Mesenchymal stem cell (in vitro differentiated cells and primary cell): ENCODE data around the gene CAMK2D.
A peak's percentile ranks its signal among the peaks of the same experiment; 100 is the strongest.

Experiments
- DNase-seq: peaks from one replicate; pipeline ENCODE4 v3.0.0-alpha.2; 2013
- H2AFZ ChIP-seq: one replicate; pipeline ENCODE4 v1.6.1; 2013; ENCODE audit warnings: low read depth, mild to moderate bottlenecking, control low read depth, inconsistent platforms, low read length, moderate library complexity
- H2AK5ac ChIP-seq: 2 replicates; pipeline ENCODE4 v1.6.1; 2013; ENCODE audit warnings: low read length, moderate library complexity, mild to moderate bottlenecking, inconsistent platforms; ENCODE audit not compliant: severe bottlenecking
- H2BK120ac ChIP-seq: one replicate; pipeline ENCODE4 v1.6.1; 2013; ENCODE audit warnings: low read depth, mild to moderate bottlenecking, inconsistent platforms, low read length, moderate library complexity
- H2BK12ac ChIP-seq, 2 experiments: one replicate each; pipeline ENCODE4 v1.6.1; 2013; ENCODE audit warnings: inconsistent platforms in 2 of 2, low read length in 2 of 2, mild to moderate bottlenecking in 2 of 2, moderate library complexity in 2 of 2, control low read depth in 1 of 2
- H2BK15ac ChIP-seq: one replicate; pipeline ENCODE4 v1.6.1; 2013; ENCODE audit warnings: mild to moderate bottlenecking, low read depth, inconsistent platforms; ENCODE audit not compliant: poor library complexity, severe bottlenecking
- H2BK5ac ChIP-seq: 2 replicates; pipeline ENCODE4 v1.6.1; 2013; ENCODE audit warnings: low read depth, mild to moderate bottlenecking, low read length, control low read depth, inconsistent platforms; ENCODE audit not compliant: poor library complexity, severe bottlenecking
- H3K14ac ChIP-seq, 2 experiments: one replicate each; pipeline ENCODE4 v1.6.1; 2013; ENCODE audit warnings: inconsistent platforms in 2 of 2, low read length in 2 of 2, control low read depth in 1 of 2, mild to moderate bottlenecking in 1 of 2, moderate library complexity in 1 of 2
- H3K18ac ChIP-seq, 2 experiments: one replicate each; pipeline ENCODE4 v1.6.1; 2013; ENCODE audit warnings: inconsistent platforms in 2 of 2, low read length in 2 of 2, control low read depth in 1 of 2, low read depth in 1 of 2, mild to moderate bottlenecking in 1 of 2
- H3K23ac ChIP-seq, 2 experiments: one replicate each; pipeline ENCODE4 v1.6.1; 2013; ENCODE audit warnings: inconsistent platforms in 2 of 2, low read length in 2 of 2, mild to moderate bottlenecking in 2 of 2, moderate library complexity in 2 of 2, control low read depth in 1 of 2
- H3K27ac ChIP-seq: 2 replicates; pipeline ENCODE4 v1.5.1; 2013; ENCODE audit warnings: mild to moderate bottlenecking, moderate library complexity, low read length, control low read depth, inconsistent platforms; ENCODE audit not compliant: poor library complexity, severe bottlenecking
- H3K27me3 ChIP-seq, 2 experiments: 2 replicates each; pipeline versions ENCODE4 v1.6.1 to v1.7.0; 2013; ENCODE audit warnings: low read length in 2 of 2, mild to moderate bottlenecking in 2 of 2, moderate library complexity in 2 of 2, control low read depth in 1 of 2, inconsistent platforms in 1 of 2; ENCODE audit not compliant: control insufficient read depth in 1 of 2, insufficient read depth in 1 of 2
- H3K36me3 ChIP-seq, 2 experiments: 2 replicates each; pipeline versions ENCODE4 v1.6.1 to v1.7.0; 2013; ENCODE audit warnings: low read length in 2 of 2, control low read depth in 1 of 2, inconsistent platforms in 1 of 2, low read depth in 1 of 2, mild to moderate bottlenecking in 1 of 2; ENCODE audit not compliant: insufficient read depth in 2 of 2, control insufficient read depth in 1 of 2
- H3K4ac ChIP-seq, 2 experiments: one replicate each; pipeline ENCODE4 v1.6.1; 2013; ENCODE audit warnings: inconsistent platforms in 2 of 2, low read length in 2 of 2, mild to moderate bottlenecking in 2 of 2, moderate library complexity in 2 of 2, control low read depth in 1 of 2, low read depth in 1 of 2
- H3K4me1 ChIP-seq: 2 replicates; pipeline ENCODE4 v1.6.1; 2013; ENCODE audit warnings: low read depth, low read length, control low read depth; ENCODE audit not compliant: control insufficient read depth, insufficient read depth
- H3K4me2 ChIP-seq: 2 replicates; pipeline ENCODE4 v1.6.1; 2013; ENCODE audit warnings: low read length, mild to moderate bottlenecking, inconsistent platforms; ENCODE audit not compliant: poor library complexity, severe bottlenecking
- H3K4me3 ChIP-seq, 2 experiments: 2 replicates each; pipeline versions ENCODE4 v1.5.1 to v1.7.0; 2013; ENCODE audit warnings: low read length in 2 of 2, mild to moderate bottlenecking in 2 of 2, control low read depth in 1 of 2, low read depth in 1 of 2; ENCODE audit not compliant: insufficient read depth in 1 of 2
- H3K79me1 ChIP-seq: replicated peaks from 2 replicates; pipeline ENCODE4 v1.6.1; 2013; ENCODE audit warnings: mild to moderate bottlenecking, control low read depth, low read length, inconsistent platforms; ENCODE audit not compliant: poor library complexity, severe bottlenecking
- H3K9ac ChIP-seq: 2 replicates; pipeline ENCODE4 v1.7.0; 2013; ENCODE audit warnings: mild to moderate bottlenecking, low read length, moderate library complexity
- H3K9me3 ChIP-seq: 2 replicates; pipeline ENCODE4 v1.7.0; 2013; ENCODE audit warnings: mild to moderate bottlenecking, low read length; ENCODE audit not compliant: control insufficient read depth
- H4K8ac ChIP-seq: one replicate; pipeline ENCODE4 v1.6.1; 2013; ENCODE audit warnings: inconsistent platforms, mild to moderate bottlenecking, low read length, moderate library complexity
- H4K91ac ChIP-seq: one replicate; pipeline ENCODE4 v1.6.1; 2013; ENCODE audit warnings: mild to moderate bottlenecking, low read length, inconsistent platforms
- WGBS: methylation state at CpG from one replicate; pipeline ENCODE4 v1.1.7; 2013; ENCODE audit warnings: mixed read lengths; 5-methylcytosine and 5-hydroxymethylcytosine counted together

CAMK2D gene

GRCh38 chr4:113500424-113500823 is 261.1 kb downstream of the CAMK2D start:
- no peak overlapping the region for H3K23ac ChIP-seq
- no peak overlapping the region for H3K4me3 ChIP-seq
- H3K4me1 ChIP-seq: no peaks in the 10 kb centered on the region
- H3K18ac ChIP-seq: no peak overlapping the region
- DNase-seq: no peak
- H3K4ac ChIP-seq: no peak overlapping the region
- no peak overlapping the region for H2BK15ac ChIP-seq
- no peak overlapping the region for H3K27ac ChIP-seq
- H2BK120ac ChIP-seq: no peak overlapping the region
- no peak overlapping the region for H2AFZ ChIP-seq
- H3K4me2 ChIP-seq: no peak overlapping the region
- 97% methylated on average over 4 of the region's 4 CpGs for WGBS
- no peak overlapping the region for H3K14ac ChIP-seq
- H2BK12ac ChIP-seq: no peak overlapping the region
- no peak overlapping the region for H4K91ac ChIP-seq
- H3K9me3 ChIP-seq: peaks cover 7% of the 10 kb centered on the region
- no peaks in the 10 kb centered on the region for H3K27me3 ChIP-seq
- H3K36me3 ChIP-seq: peaks cover 5 to 98% of the 10 kb centered on the region in 2 experiments
- no peak overlapping the region for H4K8ac ChIP-seq
- H3K9ac ChIP-seq: no peak overlapping the region
- H3K79me1 ChIP-seq: no peaks in the 10 kb centered on the region
- H2AK5ac ChIP-seq: no peak overlapping the region
- no peak overlapping the region for H2BK5ac ChIP-seq

DNA sequence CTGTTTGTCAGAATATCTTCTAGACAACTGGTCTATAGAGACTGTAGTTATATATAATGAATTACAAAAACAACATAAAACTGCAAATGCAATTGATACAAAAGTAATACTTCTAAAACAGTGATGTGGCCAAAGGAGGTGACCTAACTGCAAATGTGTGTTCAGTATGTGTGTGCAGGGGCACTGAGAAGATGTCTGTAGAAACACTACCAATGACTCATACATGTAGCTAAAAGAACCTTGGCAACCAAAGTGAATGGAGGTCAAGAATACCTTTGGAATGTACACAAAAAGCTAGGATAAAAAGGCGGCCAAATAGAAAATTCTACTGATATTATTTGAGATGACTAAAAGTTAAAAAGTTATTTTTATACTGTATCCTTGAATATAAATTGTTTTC is 261.8 kb downstream of the CAMK2D start:
- no peak overlapping the region for H2AFZ ChIP-seq
- H3K4ac ChIP-seq: no peak overlapping the region
- no peak overlapping the region for H4K91ac ChIP-seq
- H2BK12ac ChIP-seq: no peak overlapping the region
- no peak overlapping the region for H2BK120ac ChIP-seq
- H3K4me1 ChIP-seq: no peaks in the 10 kb centered on the region
- no peak overlapping the region for H3K23ac ChIP-seq
- no peak overlapping the region for H2BK15ac ChIP-seq
- H3K27me3 ChIP-seq: no peaks in the 10 kb centered on the region
- H3K14ac ChIP-seq: no peak overlapping the region
- H3K36me3 ChIP-seq: peaks cover 7 to 98% of the 10 kb centered on the region in 2 experiments
- 80% methylated on average over 1 of the region's 1 CpG for WGBS
- no peaks in the 10 kb centered on the region for H3K79me1 ChIP-seq
- no peak overlapping the region for H3K9ac ChIP-seq
- H2AK5ac ChIP-seq: no peak overlapping the region
- H3K4me2 ChIP-seq: no peak overlapping the region
- no peak overlapping the region for H3K27ac ChIP-seq
- H4K8ac ChIP-seq: no peak overlapping the region
- no peak overlapping the region for H3K18ac ChIP-seq
- H2BK5ac ChIP-seq: no peak overlapping the region
- H3K4me3 ChIP-seq: no peak overlapping the region
- H3K9me3 ChIP-seq: peaks cover 11% of the 10 kb centered on the region
- DNase-seq: peak; percentile 73

- H3K4me2 ChIP-seq: no peak overlapping the region
- H2AFZ ChIP-seq: no peak overlapping the region
- no peak overlapping the region for H4K8ac ChIP-seq
- no peak overlapping the region for H3K18ac ChIP-seq
- no peak overlapping the region for H2BK15ac ChIP-seq
- H3K4me3 ChIP-seq: no peak overlapping the region
- no peak overlapping the region for H3K9ac ChIP-seq
- H3K79me1 ChIP-seq: no peaks in the 10 kb centered on the region
- H3K4me1 ChIP-seq: no peaks in the 10 kb centered on the region
- no peak overlapping the region for H3K23ac ChIP-seq
- no peak overlapping the region for H3K14ac ChIP-seq
- peaks cover 11% of the 10 kb centered on the region for H3K9me3 ChIP-seq
- no peak overlapping the region for H2BK120ac ChIP-seq
- H2BK12ac ChIP-seq: no peak overlapping the region
- no peak overlapping the region for H4K91ac ChIP-seq
- WGBS: no CpG with 5 or more reads among the region's 1 CpG
- H3K4ac ChIP-seq: no peak overlapping the region
- H3K27ac ChIP-seq: no peak overlapping the region
- H3K27me3 ChIP-seq: no peaks in the 10 kb centered on the region
- peaks cover 8 to 95% of the 10 kb centered on the region in 2 experiments for H3K36me3 ChIP-seq
- H2BK5ac ChIP-seq: no peak overlapping the region
- no peak overlapping the region for H2AK5ac ChIP-seq
- no peak for DNase-seq
Measured at GRCh38 chr4:113499166-113499565, 262.4 kb downstream of the CAMK2D start.

GRCh38 chr4:113497154-113497884 is 264.2 kb downstream of the CAMK2D start:
- H2BK5ac ChIP-seq: no peak overlapping the region
- no peak overlapping the region for H2AFZ ChIP-seq
- no peak overlapping the region for H3K18ac ChIP-seq
- WGBS: 84% methylated on average over 2 of the region's 3 CpGs
- no peak overlapping the region for H3K27ac ChIP-seq
- no peaks in the 10 kb centered on the region for H3K79me1 ChIP-seq
- H3K14ac ChIP-seq: no peak overlapping the region
- H4K8ac ChIP-seq: no peak overlapping the region
- H2BK12ac ChIP-seq: no peak overlapping the region
- H3K36me3 ChIP-seq: peaks cover 8 to 78% of the 10 kb centered on the region in 2 experiments
- no peak overlapping the region for H4K91ac ChIP-seq
- H3K4me2 ChIP-seq: no peak overlapping the region
- no peaks in the 10 kb centered on the region for H3K27me3 ChIP-seq
- H2AK5ac ChIP-seq: no peak overlapping the region
- peak; percentile 4 for DNase-seq
- H3K9ac ChIP-seq: no peak overlapping the region
- peaks cover 11% of the 10 kb centered on the region for H3K9me3 ChIP-seq
- H3K4ac ChIP-seq: no peak overlapping the region
- H2BK15ac ChIP-seq: no peak overlapping the region
- H3K4me3 ChIP-seq: no peak overlapping the region
- H2BK120ac ChIP-seq: no peak overlapping the region
- H3K4me1 ChIP-seq: no peaks in the 10 kb centered on the region
- no peak overlapping the region for H3K23ac ChIP-seq
